LNCaP clone FGC (cell line): ENCODE measurements around the gene TSPAN2.

ENCODE experiments used
- DNase-seq: peaks from one replicate; pipeline ENCODE4 v3.0.0-alpha.2; 2011; ENCODE audit warnings: low read depth
- H3K4me3 ChIP-seq: 2 replicates; pipeline ENCODE4 v1.5.1; 2011; ENCODE audit warnings: mild to moderate bottlenecking, low read depth, low read length, control low read depth
- TF ChIP-seq, protein P1 (sequence below): IDR thresholded peaks from 2 replicates; pipeline ENCODE4 v1.5.1; 2012; ENCODE audit warnings: mild to moderate bottlenecking; ENCODE audit not compliant: control insufficient read depth, insufficient read depth; ENCODE audit errors: extremely low read depth

Gene TSPAN2

GRCh38 chr1:115088871-115089419 is 358 bp downstream of the TSPAN2 start:
- TF ChIP-seq, protein P1, sequence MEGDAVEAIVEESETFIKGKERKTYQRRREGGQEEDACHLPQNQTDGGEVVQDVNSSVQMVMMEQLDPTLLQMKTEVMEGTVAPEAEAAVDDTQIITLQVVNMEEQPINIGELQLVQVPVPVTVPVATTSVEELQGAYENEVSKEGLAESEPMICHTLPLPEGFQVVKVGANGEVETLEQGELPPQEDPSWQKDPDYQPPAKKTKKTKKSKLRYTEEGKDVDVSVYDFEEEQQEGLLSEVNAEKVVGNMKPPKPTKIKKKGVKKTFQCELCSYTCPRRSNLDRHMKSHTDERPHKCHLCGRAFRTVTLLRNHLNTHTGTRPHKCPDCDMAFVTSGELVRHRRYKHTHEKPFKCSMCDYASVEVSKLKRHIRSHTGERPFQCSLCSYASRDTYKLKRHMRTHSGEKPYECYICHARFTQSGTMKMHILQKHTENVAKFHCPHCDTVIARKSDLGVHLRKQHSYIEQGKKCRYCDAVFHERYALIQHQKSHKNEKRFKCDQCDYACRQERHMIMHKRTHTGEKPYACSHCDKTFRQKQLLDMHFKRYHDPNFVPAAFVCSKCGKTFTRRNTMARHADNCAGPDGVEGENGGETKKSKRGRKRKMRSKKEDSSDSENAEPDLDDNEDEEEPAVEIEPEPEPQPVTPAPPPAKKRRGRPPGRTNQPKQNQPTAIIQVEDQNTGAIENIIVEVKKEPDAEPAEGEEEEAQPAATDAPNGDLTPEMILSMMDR, result no peak

DNA sequence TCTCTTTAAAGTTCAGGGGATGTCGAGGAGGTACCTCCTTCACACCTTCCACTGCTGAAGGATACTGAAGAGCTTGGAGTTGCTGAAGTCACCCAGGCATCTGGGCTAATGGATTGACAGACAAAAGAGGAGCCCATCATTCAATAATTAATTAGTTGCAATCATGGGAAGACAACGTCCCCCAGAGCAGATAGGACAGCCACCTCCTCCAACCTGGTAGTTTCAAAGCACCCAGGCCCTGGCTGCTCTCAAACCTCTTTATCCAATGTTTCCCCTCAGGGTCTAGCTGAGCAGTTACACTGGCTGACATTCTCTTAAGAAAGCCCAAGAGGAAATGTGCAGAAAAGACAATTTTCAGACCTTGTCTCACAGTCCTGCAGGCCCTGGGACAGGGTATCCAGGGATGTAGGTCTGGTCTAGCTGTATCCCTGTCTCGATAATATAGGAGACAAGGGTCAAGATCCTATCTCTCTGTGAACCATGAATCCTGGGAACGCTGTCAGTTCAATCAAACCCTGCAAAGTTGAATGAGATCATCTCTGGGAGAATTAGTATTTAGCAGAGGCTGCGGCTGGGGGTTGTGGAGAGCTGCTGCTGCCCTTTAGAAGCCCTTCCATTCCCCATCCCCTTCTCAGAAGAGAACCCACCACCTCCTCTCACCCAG is 1.1 kb downstream of the TSPAN2 start:
- no peak overlapping the region for H3K4me3 ChIP-seq
- DNase-seq, result no peak
- TF ChIP-seq, protein P1, result no peak

More at GRCh38 chr1:115088871-115089419, 358 bp downstream of the TSPAN2 start:
- no peak for DNase-seq
- H3K4me3 ChIP-seq, result peak overlapping the region; percentile 43

GRCh38 chr1:115086176-115086830 is 3.0 kb downstream of the TSPAN2 start:
- TF ChIP-seq, protein P1, result no peak
- H3K4me3 ChIP-seq, result no peak overlapping the region
- no peak for DNase-seq

DNA sequence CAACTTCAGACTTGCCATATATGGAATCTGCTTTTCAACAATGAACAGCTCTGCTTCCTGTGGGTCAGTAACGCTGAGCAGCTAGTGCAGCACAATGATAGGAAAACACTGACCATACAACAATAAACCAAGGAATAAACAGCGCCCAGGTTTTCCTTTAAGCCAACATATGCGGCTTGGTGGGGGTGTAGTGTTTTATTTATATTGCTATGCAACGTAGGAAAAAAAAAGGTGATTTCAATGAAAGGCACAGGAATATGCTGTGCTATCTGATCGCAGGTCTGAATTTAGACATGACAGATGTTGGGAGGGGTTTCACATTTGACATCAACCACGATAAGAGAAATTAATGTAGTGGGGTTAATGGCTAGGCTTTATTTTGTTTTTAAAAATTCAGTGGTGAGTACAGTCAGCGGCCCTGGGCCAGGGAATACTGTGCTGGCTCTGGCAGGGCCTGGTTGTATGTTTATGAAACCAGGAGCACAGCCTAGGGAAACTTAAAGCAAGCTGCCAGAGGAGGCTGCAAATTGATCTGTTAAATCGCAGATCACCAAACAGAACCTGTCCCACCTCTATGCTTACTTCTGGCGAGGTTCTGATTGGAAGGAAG is 4.3 kb downstream of the TSPAN2 start:
- no peak overlapping the region for H3K4me3 ChIP-seq
- TF ChIP-seq, protein P1, result no peak
- DNase-seq, result no peak

DNA sequence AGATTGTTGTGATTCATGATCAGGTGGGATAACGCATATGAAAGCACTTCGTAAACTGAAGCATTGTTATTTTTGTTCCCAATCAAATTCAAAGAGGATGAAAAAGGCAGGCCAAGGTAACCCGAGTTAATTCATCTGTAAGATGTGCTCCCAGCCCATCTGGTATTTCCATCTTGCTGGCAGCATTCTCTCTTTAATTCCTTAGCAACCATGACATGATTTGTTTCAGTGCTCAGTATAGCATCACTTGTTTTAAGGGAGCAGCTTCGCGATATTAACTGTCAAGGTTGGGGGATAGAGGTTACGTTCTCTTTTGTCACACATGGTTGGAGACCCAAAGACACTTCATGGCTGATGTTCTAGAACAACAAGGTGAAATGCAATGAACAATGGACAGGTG is 6.4 kb downstream of the TSPAN2 start:
- H3K4me3 ChIP-seq, result no peak overlapping the region
- TF ChIP-seq, protein P1, result no peak
- DNase-seq, result no peak

- TF ChIP-seq, protein P1, result no peak
These were observed 10.6 kb downstream of the TSPAN2 start for GRCh38 chr1:115078708-115079107.

GRCh38 chr1:115077984-115078330 is 11.3 kb downstream of the TSPAN2 start:
- TF ChIP-seq, protein P1, result no peak
- DNase-seq, result no peak
- no peak overlapping the region for H3K4me3 ChIP-seq

More at GRCh38 chr1:115078708-115079107, 10.6 kb downstream of the TSPAN2 start:
- no peak for DNase-seq
- no peak overlapping the region for H3K4me3 ChIP-seq
